Ectodermal cell (in vitro differentiated cells): Measurements from ENCODE around the gene CYFIP1. TPM values are rescaled to one million over a fixed set of nuclear protein-coding genes. Genes with fewer than 3 reads are reported as not detected.
"Not testable (repeated sequence)": the region's sequence is repeated elsewhere in the genome, so short reads cannot be mapped to it uniquely, and the experiment has no call there.

Experiments used
- H3K27ac ChIP-seq: 2 replicates; pipeline ENCODE4 v1.7.0; 2013; ENCODE audit warnings: mild to moderate bottlenecking, low read depth, low read length; ENCODE audit not compliant: insufficient read depth, poor library complexity, severe bottlenecking
- H3K27me3 ChIP-seq: 2 replicates; pipeline ENCODE4 v1.7.0; 2013; ENCODE audit warnings: mild to moderate bottlenecking, low read length; ENCODE audit not compliant: insufficient read depth, control insufficient read depth, poor library complexity, severe bottlenecking
- H3K36me3 ChIP-seq: one replicate; pipeline ENCODE4 v1.7.0; 2013; ENCODE audit warnings: low read length; ENCODE audit not compliant: control insufficient read depth, insufficient read depth
- H3K4me1 ChIP-seq: one replicate; pipeline ENCODE4 v1.7.0; 2013; ENCODE audit warnings: low read length; ENCODE audit not compliant: control insufficient read depth, insufficient read depth
- H3K4me3 ChIP-seq: 2 replicates; pipeline ENCODE4 v1.7.0; 2013; ENCODE audit warnings: low read depth, low read length, control low read depth; ENCODE audit not compliant: insufficient read depth
- H3K9me3 ChIP-seq: 2 replicates; pipeline ENCODE4 v1.7.0; 2013; ENCODE audit warnings: mild to moderate bottlenecking, low read length, moderate library complexity; ENCODE audit not compliant: control insufficient read depth
- WGBS, 2 experiments: methylation state at CpG; one replicate each; pipeline ENCODE4 v1.1.7; 2013; ENCODE audit warnings: missing lambda C conversion rate in 2 of 2; 5-methylcytosine and 5-hydroxymethylcytosine counted together
- polyA plus RNA-seq, 4 experiments: library from polyadenylated mRNA; stranded (reverse); fragments of 50-300 nt; gene quantifications; one replicate each; pipeline ENCODE4 v1.2.3, GENCODE V29; 2013

CYFIP1 gene
- polyA plus RNA-seq (2013, experiment 1 of 4), result 107 TPM
- polyA plus RNA-seq (2013, experiment 2 of 4), result 105 TPM
- 78.0 TPM for polyA plus RNA-seq (2013, experiment 3 of 4)
- polyA plus RNA-seq (2013, experiment 4 of 4), result 85.4 TPM

DNA sequence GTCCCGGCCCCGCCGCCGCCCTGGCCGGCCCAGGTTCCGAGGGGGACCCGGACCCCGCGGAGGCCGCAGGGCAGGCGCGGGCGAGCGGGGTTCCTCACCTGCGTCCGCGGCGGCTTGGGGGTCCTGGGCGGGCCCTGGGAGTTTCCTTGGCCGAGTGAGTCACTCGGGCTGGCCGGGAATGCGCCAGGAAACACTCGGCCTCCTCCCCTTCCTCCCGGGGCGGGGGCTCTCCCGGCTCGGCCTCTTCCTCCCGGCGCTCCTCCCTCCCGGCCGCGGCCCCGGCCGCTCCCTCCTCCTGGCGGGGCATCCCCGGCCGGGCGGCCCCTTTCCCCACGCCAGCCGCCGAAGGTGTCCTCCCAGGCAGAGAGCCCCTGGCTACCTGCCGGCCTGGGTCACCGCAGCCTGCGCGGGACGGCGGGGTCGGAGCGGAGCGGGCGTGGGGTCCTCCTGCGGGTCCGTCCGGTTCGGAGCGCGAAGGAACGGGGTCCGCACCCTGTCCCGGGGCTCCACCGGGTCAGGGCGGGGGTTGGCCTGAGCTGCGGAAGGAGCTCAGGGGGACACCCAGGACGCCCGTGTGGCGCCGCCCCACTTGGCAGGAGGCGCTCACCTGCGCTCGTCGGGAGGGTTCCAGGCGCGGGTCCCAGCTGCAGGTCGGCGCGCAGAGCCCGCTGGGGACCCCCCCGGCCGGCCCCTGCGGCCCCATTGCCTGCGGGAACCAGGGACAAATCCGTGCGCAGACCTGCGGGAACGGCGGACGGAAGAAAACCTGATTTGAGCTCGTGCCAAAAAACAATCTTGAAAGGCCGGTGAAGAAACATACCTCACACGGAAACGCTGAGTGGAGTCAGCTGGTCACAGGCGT lies at the start of gene CYFIP1:
TSS of gene CYFIP1 (minus strand) at position 180 of the 862 bp plus-strand sequence. CDS start 33,083 bp downstream, outside the sequence.
- Histone ChIP-seq H3K36me3 (no peaks in the 10 kb centered on the region), H3K27ac (no peak within 1 kb of the TSS), H3K9me3 (no peaks in the 10 kb centered on the region), H3K4me1 (peaks cover 3% of the 10 kb centered on the region), H3K27me3 (peaks cover 34% of the 10 kb centered on the region), H3K4me3 (peak within 1 kb of the TSS; percentile 69)
- 0% methylated on average over 93 of the region's 93 CpGs for WGBS, 2 experiments

DNA sequence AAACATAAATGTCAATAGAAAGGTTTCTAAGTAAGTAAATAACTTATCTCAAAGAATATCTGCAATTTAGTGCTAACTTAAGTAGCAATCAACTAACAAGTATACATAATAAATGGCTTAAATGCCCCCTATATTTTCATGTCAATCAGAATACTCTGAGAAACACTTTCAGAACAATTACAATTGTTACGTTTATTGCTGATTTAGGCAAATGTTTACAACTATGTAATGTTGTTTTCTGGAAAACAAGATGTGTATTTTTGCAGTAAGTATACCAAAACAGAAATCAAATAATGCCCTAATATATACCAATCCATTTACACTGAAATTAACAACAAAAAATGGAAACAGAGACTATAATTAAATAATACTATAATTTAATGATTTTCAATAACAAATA lies 46.0 kb upstream of the CYFIP1 start:
- Histone ChIP-seq H3K4me3 (no peak overlapping the region), H3K36me3 (peaks cover 37% of the 10 kb centered on the region), H3K4me1 (no peaks in the 10 kb centered on the region), H3K9me3 (no peaks in the 10 kb centered on the region), H3K27ac (no peak overlapping the region), H3K27me3 (no peaks in the 10 kb centered on the region)
- WGBS, 2 experiments, result no CpG with 5 or more reads among the region's 1 CpG

DNA sequence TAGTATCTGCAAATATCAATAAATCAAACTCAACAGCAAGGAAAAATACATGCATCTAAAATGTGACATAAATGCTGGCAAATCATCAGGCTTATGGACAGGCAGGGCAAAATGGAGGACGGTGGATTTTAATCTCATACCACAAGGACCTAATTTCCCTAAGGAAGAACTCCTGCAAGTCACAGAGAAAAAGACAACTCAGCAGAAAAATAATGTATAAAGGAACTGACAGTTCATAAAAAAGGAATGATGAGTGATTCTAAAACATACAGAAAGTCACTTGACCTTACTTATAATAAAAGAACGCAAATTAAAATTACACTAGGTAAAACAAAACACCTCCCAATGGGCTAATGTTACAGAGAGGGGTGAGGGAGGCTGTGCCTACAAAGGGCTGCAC lies 42.0 kb upstream of the CYFIP1 start:
- H3K4me3 ChIP-seq, result no peak overlapping the region
- 80 to 93% methylated on average over 1 to 2 of the region's 2 CpGs for WGBS, 2 experiments
- H3K27me3 ChIP-seq, result no peaks in the 10 kb centered on the region
- H3K9me3 ChIP-seq, result no peaks in the 10 kb centered on the region
- no peak overlapping the region for H3K27ac ChIP-seq
- no peaks in the 10 kb centered on the region for H3K4me1 ChIP-seq
- H3K36me3 ChIP-seq, result peaks cover 48% of the 10 kb centered on the region

GRCh38 chr15:23014394-23015000 lies 34.3 kb upstream of the CYFIP1 start:
- no peaks in the 10 kb centered on the region for H3K27me3 ChIP-seq
- no peak overlapping the region for H3K27ac ChIP-seq
- peaks cover 45% of the 10 kb centered on the region for H3K36me3 ChIP-seq
- H3K9me3 ChIP-seq, result no peaks in the 10 kb centered on the region
- no peaks in the 10 kb centered on the region for H3K4me1 ChIP-seq
- no peak overlapping the region for H3K4me3 ChIP-seq
- WGBS, 2 experiments, result 95 to 97% methylated on average over 3 of the region's 3 CpGs

- 95 to 96% methylated on average over 5 of the region's 5 CpGs for WGBS, 2 experiments
- Histone ChIP-seq H3K27ac (no peak overlapping the region), H3K4me1 (no peaks in the 10 kb centered on the region), H3K36me3 (peaks cover 46% of the 10 kb centered on the region), H3K4me3 (no peak overlapping the region), H3K27me3 (no peaks in the 10 kb centered on the region), H3K9me3 (no peaks in the 10 kb centered on the region)
These were observed 33.5 kb upstream of the CYFIP1 start for GRCh38 chr15:23013681-23014080.

DNA sequence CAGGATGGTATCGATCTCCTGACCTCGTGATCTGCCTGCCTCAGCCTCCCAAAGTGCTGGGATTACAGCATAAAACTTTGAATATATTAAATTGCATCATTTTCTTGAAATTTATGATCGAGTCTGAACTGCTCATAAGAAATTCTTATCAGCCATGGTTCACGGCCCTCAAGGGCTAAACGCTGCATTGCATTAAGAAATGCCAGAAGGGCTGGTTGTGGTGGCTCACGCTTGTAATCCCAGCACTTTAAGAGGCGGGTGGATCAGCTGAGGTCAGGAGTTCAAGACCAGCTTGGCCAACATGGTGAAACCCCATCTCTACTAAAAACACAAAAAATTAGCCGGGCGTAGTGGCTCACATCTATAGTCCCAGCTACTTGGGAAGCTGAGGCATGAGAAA lies 32.4 kb upstream of the CYFIP1 start:
- H3K4me3 ChIP-seq, H3K9me3 ChIP-seq, H3K4me1 ChIP-seq, H3K27me3 ChIP-seq, H3K27ac ChIP-seq: not testable (repeated sequence)
- peaks cover 42% of the 10 kb centered on the region for H3K36me3 ChIP-seq
- 93 to 96% methylated on average over 9 of the region's 9 CpGs for WGBS, 2 experiments

DNA sequence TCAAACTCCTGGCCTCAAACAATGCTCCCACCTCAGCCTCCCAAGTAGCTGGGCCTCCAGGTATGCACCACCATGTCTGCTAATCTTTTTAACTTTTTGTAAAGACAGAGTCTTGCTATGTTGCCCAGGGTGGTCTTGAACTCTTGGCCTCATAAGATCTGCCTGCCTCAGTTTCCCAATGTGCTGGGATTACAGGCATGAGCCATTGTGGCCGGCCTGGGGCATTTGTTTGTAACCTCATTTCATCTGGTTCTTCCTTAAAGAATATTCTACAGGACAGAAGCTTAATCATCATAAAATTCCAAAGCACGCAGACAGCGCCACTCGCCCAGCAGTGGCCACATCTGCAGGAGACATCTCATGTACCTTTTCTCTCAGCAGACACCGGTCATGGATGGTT lies 23.6 kb upstream of the CYFIP1 start:
- no peak overlapping the region for H3K27ac ChIP-seq
- WGBS, 2 experiments, result 96 to 99% methylated on average over 5 of the region's 5 CpGs
- no peaks in the 10 kb centered on the region for H3K27me3 ChIP-seq
- H3K36me3 ChIP-seq, result peaks cover 31% of the 10 kb centered on the region
- no peaks in the 10 kb centered on the region for H3K9me3 ChIP-seq
- no peak overlapping the region for H3K4me3 ChIP-seq
- H3K4me1 ChIP-seq, result no peaks in the 10 kb centered on the region

DNA sequence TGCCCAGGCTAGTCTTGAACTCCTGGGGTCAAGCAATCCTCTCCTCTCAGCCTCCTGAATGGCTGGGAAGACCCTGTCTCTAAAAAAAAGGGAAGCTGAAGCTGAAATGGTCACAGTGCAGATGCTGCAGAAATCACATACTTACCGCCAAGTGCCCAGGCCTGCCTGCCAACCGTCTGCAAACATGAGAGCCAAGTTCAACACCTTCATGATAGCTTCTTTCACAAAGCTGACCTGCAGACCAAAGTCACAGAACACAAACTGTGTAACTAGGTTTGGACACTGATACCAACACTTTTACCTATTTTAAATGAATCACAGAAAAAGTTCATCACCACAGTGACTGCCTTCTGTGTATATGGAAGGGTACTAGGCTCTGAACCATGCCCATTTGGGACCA lies 22.8 kb upstream of the CYFIP1 start:
- H3K4me3 ChIP-seq, result no peak overlapping the region
- 93 to 96% methylated on average over 2 of the region's 2 CpGs for WGBS, 2 experiments
- no peak overlapping the region for H3K27ac ChIP-seq
- H3K27me3 ChIP-seq, result no peaks in the 10 kb centered on the region
- H3K9me3 ChIP-seq, result no peaks in the 10 kb centered on the region
- H3K36me3 ChIP-seq, result peaks cover 26% of the 10 kb centered on the region
- H3K4me1 ChIP-seq, result no peaks in the 10 kb centered on the region

DNA sequence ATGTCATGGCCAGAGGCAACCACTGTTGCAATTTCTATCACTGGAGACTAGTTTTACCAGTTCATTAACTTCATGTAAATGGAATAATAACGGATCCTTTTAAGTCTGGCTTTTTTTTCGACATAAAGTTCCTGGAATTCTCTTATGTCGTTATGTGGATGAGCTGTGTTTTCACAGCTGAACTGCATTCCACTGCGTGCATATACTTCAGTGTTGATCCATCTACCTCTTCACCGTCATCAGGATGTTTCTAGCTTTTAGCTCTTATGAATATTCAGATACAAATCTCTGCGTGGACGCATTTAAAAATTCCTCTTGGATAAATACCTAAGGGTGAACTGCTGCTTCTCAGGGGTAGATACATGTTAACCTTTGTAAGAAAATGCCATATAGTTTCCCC lies 15.6 kb upstream of the CYFIP1 start:
- 94 to 97% methylated on average over 7 of the region's 7 CpGs for WGBS, 2 experiments
- Histone ChIP-seq H3K9me3 (no peaks in the 10 kb centered on the region), H3K27me3 (no peaks in the 10 kb centered on the region), H3K4me3 (no peak overlapping the region), H3K4me1 (no peaks in the 10 kb centered on the region), H3K27ac (no peak overlapping the region), H3K36me3 (peaks cover 4% of the 10 kb centered on the region)

GRCh38 chr15:22992024-22992326 lies 11.8 kb upstream of the CYFIP1 start:
- no peak overlapping the region for H3K4me3 ChIP-seq
- WGBS, 2 experiments, result 86 to 91% methylated on average over 5 of the region's 5 CpGs

More at GRCh38 chr15:22992024-22992326, 11.8 kb upstream of the CYFIP1 start:
- Histone ChIP-seq H3K27me3 (no peaks in the 10 kb centered on the region), H3K9me3 (no peaks in the 10 kb centered on the region), H3K4me1 (no peaks in the 10 kb centered on the region), H3K36me3 (no peaks in the 10 kb centered on the region), H3K27ac (no peak overlapping the region)
